Neuron (in vitro differentiated cells): Measurements from ENCODE around the gene MTCH2.

ENCODE experiments used
- H2AFZ ChIP-seq: one replicate; pipeline ENCODE4 v1.6.1; 2013; ENCODE audit warnings: low read depth, mild to moderate bottlenecking, inconsistent platforms, low read length, moderate library complexity
- H3K27me3 ChIP-seq: one replicate; pipeline ENCODE4 v1.6.1; 2013; ENCODE audit warnings: low read length; ENCODE audit not compliant: insufficient read depth
- H3K36me3 ChIP-seq: one replicate; pipeline ENCODE4 v1.6.1; 2013; ENCODE audit warnings: low read length; ENCODE audit not compliant: insufficient read depth
- H3K4me1 ChIP-seq: one replicate; pipeline ENCODE4 v1.6.1; 2013; ENCODE audit warnings: low read length; ENCODE audit not compliant: insufficient read depth
- H3K4me3 ChIP-seq: 2 replicates; pipeline ENCODE4 v1.5.1; 2013; ENCODE audit warnings: mild to moderate bottlenecking, low read length, moderate library complexity
- H3K9me3 ChIP-seq: one replicate; pipeline ENCODE4 v1.6.1; 2013; ENCODE audit warnings: low read length

MTCH2 gene

DNA sequence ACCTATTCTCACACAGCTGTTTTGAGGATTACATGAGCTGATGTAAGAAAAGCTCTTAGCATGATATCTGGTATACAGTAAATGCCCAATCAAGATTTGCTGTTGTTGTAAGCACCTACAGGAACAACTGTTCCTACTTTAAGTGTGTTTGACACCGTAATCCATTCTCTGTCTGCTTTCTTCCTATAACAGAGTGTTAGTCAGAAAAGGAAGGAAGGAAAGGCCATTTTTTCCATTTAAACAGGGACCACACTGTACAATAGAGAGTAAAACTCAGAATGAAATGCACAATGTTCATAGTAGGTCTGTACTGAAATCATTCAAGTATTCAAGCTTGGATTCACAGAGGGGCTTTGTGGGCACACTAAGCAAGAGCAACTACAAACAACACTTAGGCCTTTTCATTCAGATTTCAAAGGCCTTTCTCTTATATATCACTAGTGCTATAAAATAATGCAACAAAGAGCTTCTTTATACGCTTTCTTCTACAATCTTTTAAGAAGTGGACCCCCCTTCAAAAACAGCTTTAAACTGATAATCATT is 21.5 kb downstream of the MTCH2 start:
- H3K4me3 ChIP-seq = no peak overlapping the region
- no peaks in the 10 kb centered on the region for H3K27me3 ChIP-seq
- no peaks in the 10 kb centered on the region for H3K4me1 ChIP-seq
- H2AFZ ChIP-seq = no peak overlapping the region
- no peaks in the 10 kb centered on the region for H3K9me3 ChIP-seq
- H3K36me3 ChIP-seq = peaks cover 57% of the 10 kb centered on the region

DNA sequence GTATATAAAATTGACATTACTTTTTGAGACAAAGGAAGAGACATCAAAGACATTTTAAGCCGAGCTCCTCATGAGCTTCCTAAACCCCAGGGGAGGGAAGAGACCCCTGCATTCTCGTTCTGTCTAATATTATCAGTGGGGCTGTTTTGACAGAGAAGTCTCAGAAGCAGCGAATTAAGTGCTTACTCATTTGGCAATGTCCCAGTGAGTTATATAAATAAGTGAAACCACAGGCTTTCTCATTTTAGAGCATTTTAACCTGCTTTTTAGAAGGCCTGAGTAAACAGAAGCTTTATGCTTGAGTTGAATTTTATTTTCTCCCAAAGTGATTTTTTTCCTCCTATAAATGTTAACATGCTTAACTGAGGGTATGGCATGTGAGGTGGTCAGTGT is 24.9 kb downstream of the MTCH2 start:
- no peaks in the 10 kb centered on the region for H3K4me1 ChIP-seq
- no peak overlapping the region for H2AFZ ChIP-seq
- no peaks in the 10 kb centered on the region for H3K27me3 ChIP-seq
- no peaks in the 10 kb centered on the region for H3K9me3 ChIP-seq
- H3K36me3 ChIP-seq = peaks cover 35% of the 10 kb centered on the region
- no peak overlapping the region for H3K4me3 ChIP-seq

DNA sequence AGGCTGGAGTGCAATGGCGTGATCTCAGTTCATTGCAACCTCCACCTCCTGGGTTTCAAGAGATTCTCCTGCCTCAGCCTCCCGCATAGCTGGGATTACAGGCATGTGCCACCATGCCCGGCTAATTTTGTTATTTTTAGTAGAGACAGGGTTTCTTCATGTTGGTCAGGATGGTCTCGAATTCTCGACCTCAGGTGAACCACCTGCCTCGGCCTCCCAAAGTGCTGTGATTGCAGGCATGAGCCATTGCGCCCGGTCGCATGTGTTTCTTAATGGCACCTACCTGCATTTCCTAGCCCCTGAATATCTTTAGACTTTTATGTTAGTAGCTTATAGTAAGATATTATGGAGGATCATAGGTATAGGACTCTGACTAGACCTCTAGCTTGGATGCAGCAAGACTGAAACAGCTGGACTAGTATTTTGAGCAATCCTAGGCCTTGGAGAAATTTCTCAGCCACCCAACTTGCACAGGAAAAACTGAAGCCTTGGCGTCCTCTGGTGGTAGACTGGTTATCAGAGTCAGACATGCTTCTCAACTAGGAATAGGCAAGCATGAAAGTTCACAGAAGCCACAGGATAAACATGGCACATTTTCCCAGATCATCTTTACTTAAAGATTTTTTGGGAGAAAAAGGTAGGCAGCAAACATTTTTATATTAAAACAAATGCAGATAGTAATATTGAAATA is 25.5 kb downstream of the MTCH2 start:
- Histone ChIP-seq H3K27me3 (no peaks in the 10 kb centered on the region), H3K4me1 (no peaks in the 10 kb centered on the region), H3K9me3 (no peaks in the 10 kb centered on the region), H3K4me3 (no peak overlapping the region), H2AFZ (no peak overlapping the region), H3K36me3 (peaks cover 30% of the 10 kb centered on the region)

DNA sequence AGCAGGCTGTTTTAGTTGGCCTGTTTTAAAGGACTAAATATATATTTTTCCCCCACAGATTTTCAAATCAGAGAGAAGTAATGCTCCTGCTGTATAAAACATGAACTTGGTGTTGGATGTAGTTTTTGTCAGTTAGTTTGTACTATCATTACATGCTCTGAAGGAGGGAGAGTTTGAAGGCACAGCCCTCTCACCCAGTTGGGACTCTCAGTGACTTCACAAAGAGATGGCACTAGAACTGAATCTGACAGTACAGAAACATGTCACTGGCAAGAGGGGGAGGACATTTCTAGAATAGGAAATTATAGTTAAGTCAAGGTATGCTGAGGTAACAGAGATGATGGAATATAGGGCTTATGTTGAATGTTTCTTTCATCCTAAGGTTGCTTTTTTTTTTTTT is 27.1 kb downstream of the MTCH2 start:
- no peak overlapping the region for H2AFZ ChIP-seq
- H3K27me3 ChIP-seq = no peaks in the 10 kb centered on the region
- peaks cover 21% of the 10 kb centered on the region for H3K36me3 ChIP-seq
- H3K4me1 ChIP-seq = no peaks in the 10 kb centered on the region
- no peaks in the 10 kb centered on the region for H3K9me3 ChIP-seq
- no peak overlapping the region for H3K4me3 ChIP-seq

DNA sequence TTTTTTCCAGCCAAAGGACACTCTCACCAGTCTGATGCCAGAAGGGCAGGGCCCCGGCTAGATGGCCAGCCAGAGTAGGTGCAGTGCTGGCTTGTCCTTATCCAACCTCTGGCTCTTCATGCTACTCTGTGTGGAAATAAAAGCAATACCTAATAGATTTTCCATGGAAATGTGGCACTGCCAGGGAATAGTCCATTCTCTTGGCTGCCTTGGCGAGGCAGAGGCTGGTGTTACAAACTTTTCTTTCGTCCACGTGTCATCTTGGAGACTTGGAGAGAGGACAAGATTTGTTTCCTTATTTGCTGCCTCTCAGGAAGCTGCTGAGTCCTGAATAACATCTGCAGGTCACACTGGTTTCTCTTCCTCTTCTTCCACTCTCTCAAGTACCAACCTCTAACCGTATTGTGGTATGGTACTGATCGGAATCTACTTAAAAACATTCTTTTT is 31.0 kb downstream of the MTCH2 start:
- no peaks in the 10 kb centered on the region for H3K4me1 ChIP-seq
- H3K4me3 ChIP-seq = no peak overlapping the region
- no peak overlapping the region for H2AFZ ChIP-seq
- H3K9me3 ChIP-seq = no peaks in the 10 kb centered on the region
- H3K36me3 ChIP-seq = peaks cover 9% of the 10 kb centered on the region
- no peaks in the 10 kb centered on the region for H3K27me3 ChIP-seq

DNA sequence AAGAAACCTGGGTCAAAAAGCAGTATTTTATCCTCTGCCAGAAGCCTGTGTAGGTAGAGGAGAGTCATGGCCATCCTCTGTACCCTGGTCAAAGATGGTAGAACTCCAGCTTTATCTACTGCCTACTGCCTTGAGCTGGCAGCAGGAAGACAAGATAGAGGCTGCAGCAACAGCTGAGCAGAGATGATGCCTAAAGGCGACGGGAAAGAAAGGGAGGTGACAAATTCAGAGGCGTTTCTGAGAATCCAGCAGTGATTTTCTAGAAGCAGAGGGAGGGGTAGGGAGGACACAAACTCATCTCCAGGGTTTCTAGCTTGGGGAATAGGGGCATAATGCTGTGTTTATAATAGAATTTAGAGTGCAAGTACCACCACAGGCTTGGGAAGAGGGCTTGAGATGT is 32.7 kb downstream of the MTCH2 start:
- no peaks in the 10 kb centered on the region for H3K27me3 ChIP-seq
- H3K36me3 ChIP-seq = peaks cover 5% of the 10 kb centered on the region
- no peak overlapping the region for H2AFZ ChIP-seq
- no peaks in the 10 kb centered on the region for H3K9me3 ChIP-seq
- H3K4me3 ChIP-seq = no peak overlapping the region
- no peaks in the 10 kb centered on the region for H3K4me1 ChIP-seq

GRCh38 chr11:47607380-47607779 is 35.0 kb downstream of the MTCH2 start:
- H3K27me3 ChIP-seq = no peaks in the 10 kb centered on the region
- H3K36me3 ChIP-seq = peaks cover 5% of the 10 kb centered on the region
- H3K4me3 ChIP-seq = no peak overlapping the region
- H2AFZ ChIP-seq = no peak overlapping the region
- no peaks in the 10 kb centered on the region for H3K4me1 ChIP-seq
- H3K9me3 ChIP-seq = no peaks in the 10 kb centered on the region

DNA sequence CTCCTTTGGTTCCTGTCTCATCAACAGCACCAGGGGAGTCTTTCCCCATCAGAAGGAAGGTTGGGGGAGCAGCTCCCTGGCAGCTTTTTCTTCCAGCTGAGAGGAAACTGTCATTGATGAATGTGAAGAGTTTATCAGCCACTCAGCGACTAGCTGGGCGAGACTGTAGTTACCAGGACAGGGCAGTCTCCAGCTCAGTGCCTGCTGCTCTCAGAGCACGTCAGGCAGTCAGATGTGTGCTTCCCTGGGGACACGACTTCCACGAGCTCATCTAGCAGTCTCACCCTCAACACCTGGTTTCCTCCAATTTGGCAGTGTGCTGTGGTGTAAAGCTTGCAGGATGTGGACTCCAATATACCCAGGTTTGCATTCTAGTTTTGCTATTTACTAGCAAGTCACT is 35.6 kb downstream of the MTCH2 start:
- no peak overlapping the region for H3K4me3 ChIP-seq
- H3K9me3 ChIP-seq = no peaks in the 10 kb centered on the region
- H3K36me3 ChIP-seq = peaks cover 5% of the 10 kb centered on the region
- H3K4me1 ChIP-seq = no peaks in the 10 kb centered on the region
- no peaks in the 10 kb centered on the region for H3K27me3 ChIP-seq
- H2AFZ ChIP-seq = no peak overlapping the region

DNA sequence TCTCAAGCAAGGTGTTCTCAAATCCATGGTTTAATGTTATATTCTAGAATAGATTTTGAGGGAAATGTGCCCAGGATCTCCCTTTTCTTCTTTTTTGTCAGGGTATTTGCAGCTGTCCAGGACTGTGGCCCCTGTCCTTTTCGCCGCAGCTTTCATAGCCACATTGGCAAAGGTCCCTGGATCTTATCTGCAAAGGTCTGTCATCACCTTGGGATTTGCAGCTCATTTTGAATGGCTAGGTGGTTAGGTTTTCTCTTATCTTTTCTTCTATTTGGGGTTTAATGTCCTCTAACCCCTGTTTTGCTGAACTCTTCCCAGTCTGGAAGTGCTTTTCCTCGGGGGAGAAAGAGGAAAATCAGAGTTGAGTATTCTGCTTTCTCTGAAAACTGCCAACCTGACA is 36.4 kb downstream of the MTCH2 start:
- Histone ChIP-seq H3K27me3 (no peaks in the 10 kb centered on the region), H3K4me3 (no peak overlapping the region), H3K36me3 (no peaks in the 10 kb centered on the region), H3K4me1 (no peaks in the 10 kb centered on the region), H2AFZ (no peak overlapping the region), H3K9me3 (no peaks in the 10 kb centered on the region)

- Histone ChIP-seq H3K27me3 (no peaks in the 10 kb centered on the region), H3K4me1 (peaks cover 6% of the 10 kb centered on the region), H3K4me3 (no peak overlapping the region), H3K36me3 (no peaks in the 10 kb centered on the region), H3K9me3 (no peaks in the 10 kb centered on the region), H2AFZ (no peak overlapping the region)
These were observed 39.1 kb downstream of the MTCH2 start for GRCh38 chr11:47603295-47603694.

DNA sequence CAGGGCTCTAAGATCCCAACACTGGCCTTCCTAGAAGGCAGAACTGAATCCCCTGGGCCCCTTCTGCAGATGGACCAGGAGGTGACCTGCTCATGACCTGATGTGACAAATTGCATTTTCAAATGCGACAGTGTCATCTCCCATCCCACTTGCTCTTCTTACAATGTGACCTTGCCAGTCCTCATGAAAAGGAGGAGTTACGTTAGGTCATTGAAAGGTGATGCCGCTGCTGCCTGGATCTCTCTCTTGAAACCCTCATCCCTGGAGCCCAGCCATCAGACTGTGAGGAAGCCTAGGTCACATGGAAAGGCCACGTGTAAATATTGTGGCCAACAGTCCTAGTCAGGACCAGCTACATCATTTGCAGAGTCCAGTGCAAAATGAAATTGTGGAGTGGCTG is 42.5 kb downstream of the MTCH2 start:
- Histone ChIP-seq H3K9me3 (no peaks in the 10 kb centered on the region), H3K4me3 (no peak overlapping the region), H3K27me3 (no peaks in the 10 kb centered on the region), H2AFZ (no peak overlapping the region), H3K36me3 (no peaks in the 10 kb centered on the region), H3K4me1 (peaks cover 6% of the 10 kb centered on the region)

DNA sequence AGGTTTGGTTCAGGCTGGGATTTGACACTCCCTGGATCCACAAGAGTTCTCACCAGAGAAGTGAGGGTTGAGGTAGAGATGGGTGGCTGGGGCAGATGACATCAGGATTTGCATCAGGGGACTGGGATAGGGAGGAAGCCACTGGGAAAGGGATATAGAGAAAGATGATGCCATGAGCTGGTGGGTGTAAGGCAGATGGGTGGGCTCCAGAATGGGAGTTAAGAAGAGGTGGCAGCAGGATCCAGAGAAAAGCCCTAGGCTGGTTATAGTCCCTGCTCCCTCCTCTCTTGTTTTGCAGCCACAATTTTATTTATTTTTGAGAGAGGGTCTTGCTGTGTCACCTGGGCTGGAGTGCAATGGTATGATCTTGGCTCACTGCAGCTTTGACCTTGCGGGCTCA is 46.4 kb downstream of the MTCH2 start:
- no peaks in the 10 kb centered on the region for H3K27me3 ChIP-seq
- H3K4me1 ChIP-seq = peaks cover 29% of the 10 kb centered on the region
- H3K36me3 ChIP-seq = no peaks in the 10 kb centered on the region
- no peaks in the 10 kb centered on the region for H3K9me3 ChIP-seq
- no peak overlapping the region for H2AFZ ChIP-seq
- no peak overlapping the region for H3K4me3 ChIP-seq

DNA sequence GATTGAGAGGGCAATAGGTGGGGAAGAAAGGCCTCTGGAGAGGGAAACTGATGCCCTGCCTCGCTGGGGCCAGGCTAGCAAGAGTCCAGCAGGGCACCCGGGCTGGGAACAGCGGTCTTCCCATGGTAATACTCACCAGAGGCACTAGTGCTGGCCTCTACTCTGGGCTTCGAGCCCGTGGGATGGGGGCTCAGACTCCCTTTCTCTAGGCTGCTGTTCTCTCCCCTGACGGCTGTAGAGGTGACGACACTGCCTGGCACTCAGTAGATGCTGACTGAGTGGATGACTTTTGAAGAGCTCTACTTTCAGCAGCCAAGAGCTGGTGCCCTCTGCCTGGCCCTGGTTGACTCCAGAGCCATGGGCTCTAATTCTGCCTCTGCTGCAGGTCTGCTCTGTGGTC is 47.3 kb downstream of the MTCH2 start:
- H3K36me3 ChIP-seq = no peaks in the 10 kb centered on the region
- H3K9me3 ChIP-seq = no peaks in the 10 kb centered on the region
- no peak overlapping the region for H3K4me3 ChIP-seq
- H2AFZ ChIP-seq = no peak overlapping the region
- H3K4me1 ChIP-seq = peaks cover 28% of the 10 kb centered on the region
- no peaks in the 10 kb centered on the region for H3K27me3 ChIP-seq
